HG02623 (cell line): ENCODE data around the gene IL13.

Experiments
- ATAC-seq: cut with Tn5 transposase; IDR thresholded peaks from one replicate; pipeline ENCODE4 v1.9.1; 2021; ENCODE audit warnings: moderate library complexity; ENCODE audit not compliant: unreplicated experiment

IL13 gene

GRCh38 chr5:132669966-132670882 lies 12.3 kb downstream of the IL13 start:
- no peak for ATAC-seq

DNA sequence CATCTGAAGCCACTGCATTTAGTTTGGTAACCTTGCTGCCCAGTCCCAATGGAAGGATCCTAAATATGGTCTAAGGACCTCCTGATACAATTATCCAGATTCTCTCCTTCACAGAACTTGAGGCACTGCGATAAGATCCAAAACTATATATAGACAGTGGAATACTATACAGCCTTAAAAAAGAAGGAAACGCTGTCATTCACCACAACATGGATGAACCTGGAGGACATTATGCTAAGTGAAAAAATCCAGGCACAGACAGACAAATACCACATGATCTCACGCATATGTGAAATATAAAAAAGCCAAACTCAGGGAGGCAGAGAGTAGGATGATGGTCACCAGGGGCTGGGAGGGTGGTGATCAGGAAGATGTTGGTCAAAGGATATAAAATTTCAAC lies 13.0 kb downstream of the IL13 start:
- no peak for ATAC-seq

DNA sequence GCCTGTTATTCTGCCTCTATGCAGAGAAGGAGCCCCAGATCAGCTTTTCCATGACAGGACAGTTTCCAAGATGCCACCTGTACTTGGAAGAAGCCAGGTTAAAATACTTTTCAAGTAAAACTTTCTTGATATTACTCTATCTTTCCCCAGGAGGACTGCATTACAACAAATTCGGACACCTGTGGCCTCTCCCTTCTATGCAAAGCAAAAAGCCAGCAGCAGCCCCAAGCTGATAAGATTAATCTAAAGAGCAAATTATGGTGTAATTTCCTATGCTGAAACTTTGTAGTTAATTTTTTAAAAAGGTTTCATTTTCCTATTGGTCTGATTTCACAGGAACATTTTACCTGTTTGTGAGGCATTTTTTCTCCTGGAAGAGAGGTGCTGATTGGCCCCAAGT lies 15.5 kb downstream of the IL13 start:
- ATAC-seq: no peak

- no peak for ATAC-seq
Observed at GRCh38 chr5:132673939-132674630, 16.1 kb downstream of the IL13 start, which contains the start of gene IL4. Gene IL4, plus strand, starts transcription at chr5:132673989. Its CDS starts 62 bp downstream, at chr5:132674051.

DNA sequence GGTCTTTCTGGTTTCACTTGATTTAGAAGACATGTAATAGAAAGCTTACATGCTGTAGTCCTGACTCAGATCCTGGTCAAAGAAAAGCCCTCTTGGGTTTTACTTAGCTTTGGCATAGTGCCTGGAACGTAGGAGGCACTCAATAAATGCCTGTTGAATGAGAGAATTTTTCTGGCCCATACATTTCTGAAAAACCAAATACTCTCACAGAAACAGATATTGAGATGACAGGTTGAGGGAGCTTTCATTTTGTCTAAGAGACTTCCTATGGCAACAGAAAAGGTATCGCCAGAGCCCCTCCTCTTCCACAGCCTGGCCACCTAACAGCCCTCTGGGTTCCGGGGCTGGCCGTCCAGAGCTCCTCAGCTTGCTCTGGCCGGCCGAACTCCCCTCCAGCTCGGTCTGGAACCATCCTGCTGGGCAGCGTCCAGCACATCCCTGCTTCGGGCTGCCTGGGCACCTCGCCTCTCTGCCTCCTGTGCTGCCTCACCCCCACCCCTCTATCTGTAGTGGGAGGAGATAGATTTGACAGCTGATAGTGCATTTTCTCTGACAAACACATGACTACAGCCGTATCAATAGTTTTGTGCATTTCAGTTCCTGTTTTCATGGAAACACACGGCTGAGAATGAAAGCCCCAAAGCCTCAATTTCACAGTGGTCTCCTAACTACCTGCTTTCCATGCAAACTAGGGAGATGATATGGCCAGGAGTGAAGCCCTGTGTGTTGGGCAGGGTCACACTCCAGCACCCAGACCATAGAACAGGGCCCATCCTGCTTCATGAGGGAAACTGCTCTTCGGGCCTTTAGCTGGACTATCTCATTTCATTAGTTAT lies 16.9 kb downstream of the IL13 start:
- peak; percentile 73 for ATAC-seq

DNA sequence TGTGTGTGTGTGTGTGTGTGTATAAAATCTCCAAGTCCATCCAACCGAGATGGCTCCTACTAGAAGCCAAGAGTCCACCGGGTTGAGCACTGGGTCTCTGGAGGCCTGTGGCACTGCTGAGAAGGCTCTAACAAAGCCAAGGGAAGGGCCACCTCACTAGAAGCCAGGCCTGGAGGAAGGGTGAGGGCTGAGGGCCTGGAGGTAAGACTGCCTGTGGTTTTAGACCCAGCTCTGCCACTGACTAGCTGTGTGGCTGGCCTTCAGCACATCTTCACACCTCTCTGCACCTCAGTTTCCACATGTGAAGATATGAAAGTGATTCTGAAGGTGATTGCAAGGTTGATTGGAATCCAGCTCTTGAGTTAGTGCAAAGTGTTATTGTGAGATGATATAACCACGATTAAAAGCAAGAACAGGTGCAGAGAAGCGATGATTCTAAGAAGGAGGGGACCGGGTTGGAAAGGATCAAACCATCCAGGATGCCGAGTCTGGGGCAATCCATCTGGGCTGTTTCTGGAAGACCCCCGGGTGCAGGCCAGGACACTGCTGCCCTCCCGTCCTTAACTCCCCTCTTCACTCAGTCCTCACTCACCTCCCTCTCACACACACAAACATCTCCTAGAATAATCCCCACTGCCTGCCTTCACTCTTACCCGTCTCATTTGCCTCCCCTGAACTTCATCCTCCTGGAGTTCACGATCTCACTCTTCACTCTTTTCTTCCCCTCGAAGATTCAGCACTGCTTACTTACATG lies 18.1 kb downstream of the IL13 start:
- ATAC-seq: no peak

DNA sequence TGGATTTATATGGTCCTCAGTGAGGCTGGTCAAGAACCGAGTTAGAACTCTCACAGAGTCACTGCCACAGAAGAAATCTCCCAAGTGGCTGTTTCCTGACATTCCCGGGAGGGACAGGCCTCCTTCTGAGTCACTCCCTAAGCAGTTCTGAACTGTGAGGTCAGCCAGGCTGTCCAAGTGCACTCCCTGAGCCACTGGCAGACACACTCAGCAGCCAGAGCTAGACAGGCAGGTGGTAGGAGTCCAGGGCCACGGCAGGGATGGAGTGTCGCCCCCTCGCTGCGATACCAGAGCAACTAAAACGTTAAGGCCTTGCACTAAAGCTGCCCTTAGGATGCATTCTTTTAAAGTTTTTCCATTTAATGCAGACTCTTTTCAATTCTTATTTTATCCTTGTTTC lies 19.2 kb downstream of the IL13 start:
- ATAC-seq: no peak

GRCh38 chr5:132677682-132678400 lies 19.9 kb downstream of the IL13 start:
- no peak for ATAC-seq

GRCh38 chr5:132678735-132679134 lies 20.8 kb downstream of the IL13 start:
- no peak for ATAC-seq

DNA sequence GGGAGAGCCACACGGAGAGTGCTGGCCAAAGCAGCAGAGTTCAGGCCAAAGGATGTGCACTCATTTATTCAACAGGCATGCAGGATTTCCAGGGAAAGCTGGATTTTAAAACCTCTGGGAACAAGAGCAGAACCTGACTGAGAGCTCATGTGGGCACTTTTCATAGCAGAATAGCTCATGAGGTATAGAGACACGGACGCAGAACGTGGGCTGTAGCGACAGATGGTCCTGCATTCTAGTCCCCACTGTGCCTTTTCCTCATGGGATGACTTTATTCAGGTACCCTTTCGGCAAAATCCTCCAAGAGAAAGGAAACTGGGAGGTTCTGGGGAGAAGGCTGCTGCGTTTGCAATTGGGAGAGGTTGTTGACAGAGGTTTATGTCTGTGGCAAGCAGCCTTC lies 21.2 kb downstream of the IL13 start:
- no peak for ATAC-seq

GRCh38 chr5:132679717-132680380 lies 21.9 kb downstream of the IL13 start:
- no peak for ATAC-seq

DNA sequence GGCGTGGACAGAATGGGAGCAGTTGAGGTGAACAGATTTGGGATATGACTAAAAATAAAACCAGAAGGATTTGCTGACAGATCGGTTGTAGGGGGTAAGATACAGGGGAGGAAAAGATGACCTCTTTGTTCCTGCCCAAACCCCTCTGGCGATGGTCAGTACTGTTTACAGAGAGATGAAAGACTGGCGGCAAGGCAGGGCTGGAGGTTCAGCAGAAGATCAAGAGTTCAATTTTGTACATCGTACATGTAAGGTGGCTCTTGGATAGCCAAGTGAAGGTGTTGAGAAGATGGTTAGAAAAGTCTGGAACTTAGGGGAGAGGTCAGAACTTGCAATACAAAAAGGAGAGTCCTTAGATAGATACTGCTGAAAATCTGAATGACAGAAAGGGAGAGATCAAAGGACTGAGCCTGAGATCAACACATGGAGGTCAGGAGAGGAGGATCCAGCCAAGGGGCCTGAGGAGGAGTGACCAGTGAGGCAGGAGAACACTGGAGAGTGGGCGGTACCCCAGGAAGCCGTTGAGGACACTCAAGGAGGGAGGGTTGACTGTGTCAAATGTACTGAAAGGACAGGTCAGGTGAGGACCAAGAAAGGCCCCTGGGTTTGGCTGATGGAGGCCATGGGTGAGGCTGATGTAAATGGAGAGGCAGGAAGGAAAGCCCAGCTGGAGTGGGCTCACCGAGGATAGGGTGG lies 23.0 kb downstream of the IL13 start:
- no peak for ATAC-seq

- ATAC-seq: no peak
Observed at GRCh38 chr5:132681476-132681831, 23.5 kb downstream of the IL13 start.

DNA sequence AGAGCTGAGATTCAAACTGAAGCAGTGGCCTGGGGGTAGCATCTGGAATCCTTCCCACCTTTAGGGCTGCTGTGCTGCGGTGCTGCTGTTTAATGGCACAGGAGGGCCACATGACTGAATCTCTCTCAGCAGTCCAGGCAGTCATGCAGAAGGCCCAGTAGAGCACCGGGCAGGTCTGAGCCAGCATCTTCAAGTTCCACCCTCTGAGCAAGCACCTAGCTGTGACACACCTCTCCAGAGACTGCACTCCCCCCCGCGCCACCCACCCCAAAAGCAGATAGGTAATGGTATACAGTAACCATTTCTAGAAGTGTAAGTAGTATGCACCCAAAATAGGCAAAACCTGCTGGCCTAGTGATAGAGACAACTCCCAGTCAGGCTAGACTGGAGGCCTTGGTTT lies 24.0 kb downstream of the IL13 start:
- ATAC-seq: no peak

- no peak for ATAC-seq
Observed at GRCh38 chr5:132684491-132684890, 26.5 kb downstream of the IL13 start.

GRCh38 chr5:132684922-132685720 lies 27.1 kb downstream of the IL13 start:
- ATAC-seq: no peak

GRCh38 chr5:132686193-132686592 lies 28.2 kb downstream of the IL13 start:
- no peak for ATAC-seq

DNA sequence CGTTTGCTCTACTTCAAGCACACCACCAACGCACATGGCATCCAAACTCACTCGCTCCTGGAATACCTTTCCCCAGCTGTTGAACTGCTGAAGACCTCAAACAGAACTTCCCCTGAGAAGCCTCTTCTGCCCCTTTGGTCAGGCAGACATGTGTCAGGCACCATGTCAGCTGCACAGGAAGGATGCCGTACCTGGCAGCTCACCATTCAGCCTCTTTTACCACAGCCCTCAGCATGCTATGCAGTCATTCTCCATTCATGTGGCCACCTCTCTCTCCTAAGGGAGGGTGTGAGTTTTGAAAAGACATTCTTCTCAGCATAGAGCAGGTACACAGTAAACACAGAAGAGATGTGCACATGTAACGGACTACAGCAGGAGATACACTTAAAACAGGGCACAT lies 30.0 kb downstream of the IL13 start:
- ATAC-seq: peak; percentile 44
